ENCODE measurements around the gene SELENOM. TPM values are rescaled to one million over a fixed set of nuclear protein-coding genes. Genes with fewer than 3 reads are reported as not detected.

Gene SELENOM
- polyA plus RNA-seq, 1 donor from 2014 or later, result 6.6 TPM

DNA sequence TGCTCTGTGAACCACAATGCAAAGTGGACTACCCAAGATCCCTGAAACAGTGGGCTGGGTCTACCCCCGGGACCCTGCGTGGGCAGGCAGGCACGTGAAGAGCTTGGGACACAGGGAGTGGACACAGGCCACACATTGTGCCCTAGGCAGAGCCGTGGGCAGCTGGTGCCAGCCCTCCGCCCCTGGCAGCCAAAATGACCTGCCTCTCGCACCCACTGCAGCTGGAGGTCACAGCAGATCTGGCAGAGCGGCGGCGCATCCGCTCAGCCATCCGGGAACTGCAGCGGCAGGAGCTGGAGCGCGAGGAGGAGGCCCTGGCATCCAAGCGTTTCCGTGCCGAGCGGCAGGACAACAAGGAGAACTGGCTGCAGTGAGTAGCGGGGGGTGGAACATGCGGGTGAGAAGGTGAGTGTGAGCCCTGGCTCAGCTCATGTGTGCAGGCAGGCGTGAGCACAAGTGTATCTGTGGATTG, 19.6 kb downstream of the SELENOM start:
- H3K79me2 ChIP-seq (replicated peaks; ENCODE audit: insufficient read depth, low read length), result no peaks in the 10 kb centered on the region

DNA sequence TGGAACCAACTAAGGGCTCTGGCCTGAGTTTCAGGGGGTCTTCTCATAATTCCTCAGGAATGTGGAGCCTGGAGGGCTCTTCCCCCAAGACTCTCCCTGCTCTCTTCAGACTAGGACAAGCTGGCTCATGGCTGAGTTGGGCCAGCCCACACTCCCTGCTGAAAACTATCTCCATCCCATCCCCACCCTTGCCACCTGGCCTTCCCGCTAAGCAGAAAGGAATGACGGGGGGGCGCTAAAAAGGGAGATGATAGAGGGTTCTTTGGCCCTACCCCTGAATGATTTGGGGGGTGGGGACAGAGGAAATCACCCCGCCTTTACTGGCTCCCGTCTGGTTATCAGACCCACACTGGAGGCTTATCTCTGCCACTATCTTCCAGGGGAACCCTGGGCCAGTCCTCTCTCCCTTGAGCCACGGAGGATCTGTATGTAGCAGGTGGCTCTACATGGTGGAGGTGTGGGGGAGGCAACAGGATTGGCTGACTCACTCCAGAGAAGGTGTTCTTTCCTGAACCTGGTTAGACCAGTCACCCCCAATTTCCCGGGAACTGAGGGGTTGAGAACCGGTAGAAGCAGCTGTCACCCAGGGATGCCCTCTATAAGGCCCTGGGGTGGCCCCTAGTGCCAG, 20.6 kb downstream of the SELENOM start:
- H3K9me2 ChIP-seq (ENCODE audit: insufficient read depth, low read length), result no peaks in the 10 kb centered on the region
- H2AFZ ChIP-seq (ENCODE audit: low read depth, low read length), result no peak overlapping the region
- no peaks in the 10 kb centered on the region for H3K79me2 ChIP-seq (replicated peaks; ENCODE audit: insufficient read depth, low read length)
- no peaks in the 10 kb centered on the region for H4K20me1 ChIP-seq (ENCODE audit: insufficient read depth)
- TF ChIP-seq POLR2AphosphoS5 (IDR thresholded peaks at IDR 0.05) (no peak), EZH2 (IDR thresholded peaks at IDR 0.05; ENCODE audit: borderline replicate concordance, insufficient read depth, low read length, poor library complexity, severe bottlenecking) (no peak), SMC3 (conservative IDR thresholded peaks at IDR 0.05; ENCODE audit: poor library complexity) (no peak), MXI1 (conservative IDR thresholded peaks at IDR 0.05; ENCODE audit: poor library complexity, severe bottlenecking) (no peak), EP300 (conservative IDR thresholded peaks at IDR 0.05; ENCODE audit: poor library complexity, severe bottlenecking) (no peak), TAF1 (IDR thresholded peaks at IDR 0.05; ENCODE audit: low read depth) (no peak), RAD21 (conservative IDR thresholded peaks at IDR 0.05) (no peak)
- TF ChIP-seq, protein P1, sequence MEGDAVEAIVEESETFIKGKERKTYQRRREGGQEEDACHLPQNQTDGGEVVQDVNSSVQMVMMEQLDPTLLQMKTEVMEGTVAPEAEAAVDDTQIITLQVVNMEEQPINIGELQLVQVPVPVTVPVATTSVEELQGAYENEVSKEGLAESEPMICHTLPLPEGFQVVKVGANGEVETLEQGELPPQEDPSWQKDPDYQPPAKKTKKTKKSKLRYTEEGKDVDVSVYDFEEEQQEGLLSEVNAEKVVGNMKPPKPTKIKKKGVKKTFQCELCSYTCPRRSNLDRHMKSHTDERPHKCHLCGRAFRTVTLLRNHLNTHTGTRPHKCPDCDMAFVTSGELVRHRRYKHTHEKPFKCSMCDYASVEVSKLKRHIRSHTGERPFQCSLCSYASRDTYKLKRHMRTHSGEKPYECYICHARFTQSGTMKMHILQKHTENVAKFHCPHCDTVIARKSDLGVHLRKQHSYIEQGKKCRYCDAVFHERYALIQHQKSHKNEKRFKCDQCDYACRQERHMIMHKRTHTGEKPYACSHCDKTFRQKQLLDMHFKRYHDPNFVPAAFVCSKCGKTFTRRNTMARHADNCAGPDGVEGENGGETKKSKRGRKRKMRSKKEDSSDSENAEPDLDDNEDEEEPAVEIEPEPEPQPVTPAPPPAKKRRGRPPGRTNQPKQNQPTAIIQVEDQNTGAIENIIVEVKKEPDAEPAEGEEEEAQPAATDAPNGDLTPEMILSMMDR (IDR thresholded peaks at IDR 0.05; ENCODE audit: poor library complexity, severe bottlenecking), result no peak
- TF ChIP-seq, protein P2, sequence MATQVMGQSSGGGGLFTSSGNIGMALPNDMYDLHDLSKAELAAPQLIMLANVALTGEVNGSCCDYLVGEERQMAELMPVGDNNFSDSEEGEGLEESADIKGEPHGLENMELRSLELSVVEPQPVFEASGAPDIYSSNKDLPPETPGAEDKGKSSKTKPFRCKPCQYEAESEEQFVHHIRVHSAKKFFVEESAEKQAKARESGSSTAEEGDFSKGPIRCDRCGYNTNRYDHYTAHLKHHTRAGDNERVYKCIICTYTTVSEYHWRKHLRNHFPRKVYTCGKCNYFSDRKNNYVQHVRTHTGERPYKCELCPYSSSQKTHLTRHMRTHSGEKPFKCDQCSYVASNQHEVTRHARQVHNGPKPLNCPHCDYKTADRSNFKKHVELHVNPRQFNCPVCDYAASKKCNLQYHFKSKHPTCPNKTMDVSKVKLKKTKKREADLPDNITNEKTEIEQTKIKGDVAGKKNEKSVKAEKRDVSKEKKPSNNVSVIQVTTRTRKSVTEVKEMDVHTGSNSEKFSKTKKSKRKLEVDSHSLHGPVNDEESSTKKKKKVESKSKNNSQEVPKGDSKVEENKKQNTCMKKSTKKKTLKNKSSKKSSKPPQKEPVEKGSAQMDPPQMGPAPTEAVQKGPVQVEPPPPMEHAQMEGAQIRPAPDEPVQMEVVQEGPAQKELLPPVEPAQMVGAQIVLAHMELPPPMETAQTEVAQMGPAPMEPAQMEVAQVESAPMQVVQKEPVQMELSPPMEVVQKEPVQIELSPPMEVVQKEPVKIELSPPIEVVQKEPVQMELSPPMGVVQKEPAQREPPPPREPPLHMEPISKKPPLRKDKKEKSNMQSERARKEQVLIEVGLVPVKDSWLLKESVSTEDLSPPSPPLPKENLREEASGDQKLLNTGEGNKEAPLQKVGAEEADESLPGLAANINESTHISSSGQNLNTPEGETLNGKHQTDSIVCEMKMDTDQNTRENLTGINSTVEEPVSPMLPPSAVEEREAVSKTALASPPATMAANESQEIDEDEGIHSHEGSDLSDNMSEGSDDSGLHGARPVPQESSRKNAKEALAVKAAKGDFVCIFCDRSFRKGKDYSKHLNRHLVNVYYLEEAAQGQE (IDR thresholded peaks at IDR 0.05; ENCODE audit: borderline replicate concordance), result no peak
- H3K27ac ChIP-seq (ENCODE audit: low read length), result no peak overlapping the region
- H3K4me3 ChIP-seq (ENCODE audit: low read length), result no peak overlapping the region
- peaks cover 25% of the 10 kb centered on the region for H3K27me3 ChIP-seq (ENCODE audit: insufficient read depth, low read depth, low read length)
- no peak overlapping the region for H3K4me2 ChIP-seq (ENCODE audit: low read length)
- no peaks in the 10 kb centered on the region for H3K36me3 ChIP-seq (ENCODE audit: insufficient read depth, low read length)
- no peaks in the 10 kb centered on the region for H3F3A ChIP-seq (ENCODE audit: insufficient read depth, low read length, poor library complexity, severe bottlenecking)
- H3K9ac ChIP-seq (ENCODE audit: low read length), result no peak overlapping the region
- H3K9me3 ChIP-seq (ENCODE audit: low read length), result no peaks in the 10 kb centered on the region

More for the DNA sequence above, 19.6 kb downstream of the SELENOM start:
- H3K9ac ChIP-seq (ENCODE audit: low read length), result no peak overlapping the region
- H3K4me3 ChIP-seq (ENCODE audit: low read length), result no peak overlapping the region
- no peaks in the 10 kb centered on the region for H3F3A ChIP-seq (ENCODE audit: insufficient read depth, low read length, poor library complexity, severe bottlenecking)
- no peak overlapping the region for H3K27ac ChIP-seq (ENCODE audit: low read length)
- H3K36me3 ChIP-seq (ENCODE audit: insufficient read depth, low read length), result no peaks in the 10 kb centered on the region
- no peak overlapping the region for H3K4me2 ChIP-seq (ENCODE audit: low read length)
- H3K9me2 ChIP-seq (ENCODE audit: insufficient read depth, low read length), result no peaks in the 10 kb centered on the region
- no peaks in the 10 kb centered on the region for H4K20me1 ChIP-seq (ENCODE audit: insufficient read depth)
- no peaks in the 10 kb centered on the region for H3K9me3 ChIP-seq (ENCODE audit: low read length)
- no peak for TF ChIP-seq TAF1 (IDR thresholded peaks at IDR 0.05; ENCODE audit: low read depth)
- no peak for TF ChIP-seq EP300 (conservative IDR thresholded peaks at IDR 0.05; ENCODE audit: poor library complexity, severe bottlenecking)
- TF ChIP-seq, protein P1 (IDR thresholded peaks at IDR 0.05; ENCODE audit: poor library complexity, severe bottlenecking), result no peak
- TF ChIP-seq, protein P2 (IDR thresholded peaks at IDR 0.05; ENCODE audit: borderline replicate concordance), result no peak
- no peak for TF ChIP-seq SMC3 (conservative IDR thresholded peaks at IDR 0.05; ENCODE audit: poor library complexity)
- TF ChIP-seq EZH2 (IDR thresholded peaks at IDR 0.05; ENCODE audit: borderline replicate concordance, insufficient read depth, low read length, poor library complexity, severe bottlenecking), result no peak
- no peak for TF ChIP-seq MXI1 (conservative IDR thresholded peaks at IDR 0.05; ENCODE audit: poor library complexity, severe bottlenecking)
- no peak for TF ChIP-seq RAD21 (conservative IDR thresholded peaks at IDR 0.05)
- TF ChIP-seq POLR2AphosphoS5 (IDR thresholded peaks at IDR 0.05), result no peak
- peaks cover 25% of the 10 kb centered on the region for H3K27me3 ChIP-seq (ENCODE audit: insufficient read depth, low read depth, low read length)
- H2AFZ ChIP-seq (ENCODE audit: low read depth, low read length), result no peak overlapping the region

All from neural cell (in vitro differentiated cells).